Naive thymus-derived CD8-positive, alpha-beta T cell (primary cell): ENCODE results near the gene CCDC85C. TPM values are rescaled to one million over a fixed set of nuclear protein-coding genes. Genes with fewer than 3 reads are reported as not detected.
A peak's percentile ranks its signal among the peaks of the same experiment; 100 is the strongest.

Experiments used
- ATAC-seq, 2 donors: fragments of 150-1000 bp; cut with Tn5 transposase in 1 of 2; sonication (Bioruptor Pico), chemical (Tn5 transposase) in 1 of 2; 1 replicate in 1 of 2; 2 replicates in 1 of 2; pipeline ENCODE4 v1.10.0; 2021; ENCODE audit warnings: mild to moderate bottlenecking in 2 of 2, moderate library complexity in 2 of 2
- POLR2A ChIA-PET: fragments of 350-600 bp; sonication (Branson Sonifier 250); formaldehyde crosslinking; loops from one replicate; lab custom pipeline; 2021; ENCODE audit warnings: antibody characterized with exemption; lab: Charles Lee
- DNase-seq, 10 donors: peaks; one replicate each; pipeline versions ENCODE4 v3.0.0 to v3.0.0-alpha.2; 2020 to 2022
- H3K27ac Mint-ChIP-seq, 10 donors: one replicate each; pipeline ENCODE4 v1.8.0; 2020 to 2022; ENCODE audit warnings: mild to moderate bottlenecking in 10 of 10, mixed read lengths in 10 of 10, moderate library complexity in 4 of 10, inconsistent platforms in 1 of 10
- H3K27me3 Mint-ChIP-seq, 5 donors: one replicate each; pipeline ENCODE4 v1.8.0; 2021 to 2022; ENCODE audit warnings: mixed read lengths in 5 of 5
- H3K36me3 Mint-ChIP-seq, 3 donors: one replicate each; pipeline ENCODE4 v1.8.0; 2020 to 2022; ENCODE audit warnings: mixed read lengths in 3 of 3, mild to moderate bottlenecking in 2 of 3, inconsistent platforms in 1 of 3
- H3K4me1 Mint-ChIP-seq, 4 donors: one replicate each; pipeline ENCODE4 v1.8.0; 2021 to 2022; ENCODE audit warnings: mixed read lengths in 4 of 4
- H3K4me3 Mint-ChIP-seq, 10 donors: one replicate each; pipeline ENCODE4 v1.8.0; 2020 to 2022; ENCODE audit warnings: mild to moderate bottlenecking in 10 of 10, mixed read lengths in 10 of 10, moderate library complexity in 6 of 10, inconsistent platforms in 1 of 10
- H3K9me3 Mint-ChIP-seq, 9 donors: one replicate each; pipeline ENCODE4 v1.8.0; 2020 to 2022; ENCODE audit warnings: mixed read lengths in 9 of 9, mild to moderate bottlenecking in 3 of 9, inconsistent platforms in 1 of 9, moderate library complexity in 1 of 9
- polyA plus RNA-seq, 3 donors: library from polyadenylated mRNA; unstranded; fragments of 300-500 nt; fragmentation: Illumina TruSeq; gene quantifications; one replicate each; pipeline ENCODE4 v1.2.3, GENCODE V29; 2021
- total RNA-seq, 8 experiments: library from RNA in 2 of 8; stranded (reverse) in 2 of 8; gene quantifications; one replicate each; pipeline ENCODE4 v1.2.3 and lab custom pipeline; 2021 to 2026

The CCDC85C gene
- total and polyA plus RNA-seq, 5 experiments from 2014 or later, result 0.67 to 10.1 (median 1.4) TPM

GRCh38 chr14:99611646-99612045 lies 7.6 kb upstream of the CCDC85C start:
- peaks cover 0 to 10% (median 4%) of the 10 kb centered on the region in 4 donors for H3K4me1 Mint-ChIP-seq
- POLR2A ChIA-PET, result no interaction called here
- no peak for ATAC-seq

GRCh38 chr14:99609245-99610170 lies 5.5 kb upstream of the CCDC85C start:
- Mint-ChIP-seq H3K4me1 (peaks cover 9 to 20% (median 10%) of the 10 kb centered on the region in 4 donors), H3K9me3 (no peaks in the 10 kb centered on the region), H3K36me3 (no peaks in the 10 kb centered on the region), H3K27me3 (peaks cover 0 to 2% (median 0%) of the 10 kb centered on the region in 5 donors), H3K27ac (peak overlapping the region in 3 of 10 donors; percentile 24 to 43 (median 38)), H3K4me3 (no peak overlapping the region)
- ATAC-seq (no peak), DNase-seq (no peak)
- POLR2A ChIA-PET, result no interaction called here

More at GRCh38 chr14:99611646-99612045, 7.6 kb upstream of the CCDC85C start:
- H3K27me3 Mint-ChIP-seq, result peaks cover 1 to 12% (median 6%) of the 10 kb centered on the region in 5 donors
- peak overlapping the region in 1 of 10 donors; percentile 60 for H3K27ac Mint-ChIP-seq
- H3K4me3 Mint-ChIP-seq, result no peak overlapping the region
- no peaks in the 10 kb centered on the region for H3K9me3 Mint-ChIP-seq
- DNase-seq, result no peak
- H3K36me3 Mint-ChIP-seq, result no peaks in the 10 kb centered on the region

- Mint-ChIP-seq H3K4me1 (peaks cover 9 to 20% (median 10%) of the 10 kb centered on the region in 4 donors), H3K9me3 (no peaks in the 10 kb centered on the region), H3K36me3 (no peaks in the 10 kb centered on the region), H3K4me3 (no peak overlapping the region), H3K27me3 (no peaks in the 10 kb centered on the region), H3K27ac (no peak overlapping the region)
- DNase-seq, result no peak
- ATAC-seq, result no peak
- POLR2A ChIA-PET, result no interaction called here
These were observed 4.6 kb upstream of the CCDC85C start for GRCh38 chr14:99608591-99608990.

- Mint-ChIP-seq H3K9me3 (no peaks in the 10 kb centered on the region), H3K27ac (peak overlapping the region in 4 of 10 donors; percentile 28 to 93 (median 36)), H3K36me3 (no peaks in the 10 kb centered on the region), H3K27me3 (peaks cover 0 to 5% (median 0%) of the 10 kb centered on the region in 5 donors), H3K4me1 (peaks cover 17 to 33% (median 22%) of the 10 kb centered on the region in 4 donors), H3K4me3 (peak overlapping the region in 4 of 10 donors; percentile 18 to 54 (median 32))
- POLR2A ChIA-PET, result interaction anchor here (3.3 to 3.6 kb wide), 2 partner anchors 81 to 125 kb away, joined by 17 to 27 read pairs; partner anchors contain the start of genes CCNK and SETD3
- DNase-seq (no peak), ATAC-seq (no peak)
These were observed 2.4 kb upstream of the CCDC85C start for GRCh38 chr14:99606359-99606758.

DNA sequence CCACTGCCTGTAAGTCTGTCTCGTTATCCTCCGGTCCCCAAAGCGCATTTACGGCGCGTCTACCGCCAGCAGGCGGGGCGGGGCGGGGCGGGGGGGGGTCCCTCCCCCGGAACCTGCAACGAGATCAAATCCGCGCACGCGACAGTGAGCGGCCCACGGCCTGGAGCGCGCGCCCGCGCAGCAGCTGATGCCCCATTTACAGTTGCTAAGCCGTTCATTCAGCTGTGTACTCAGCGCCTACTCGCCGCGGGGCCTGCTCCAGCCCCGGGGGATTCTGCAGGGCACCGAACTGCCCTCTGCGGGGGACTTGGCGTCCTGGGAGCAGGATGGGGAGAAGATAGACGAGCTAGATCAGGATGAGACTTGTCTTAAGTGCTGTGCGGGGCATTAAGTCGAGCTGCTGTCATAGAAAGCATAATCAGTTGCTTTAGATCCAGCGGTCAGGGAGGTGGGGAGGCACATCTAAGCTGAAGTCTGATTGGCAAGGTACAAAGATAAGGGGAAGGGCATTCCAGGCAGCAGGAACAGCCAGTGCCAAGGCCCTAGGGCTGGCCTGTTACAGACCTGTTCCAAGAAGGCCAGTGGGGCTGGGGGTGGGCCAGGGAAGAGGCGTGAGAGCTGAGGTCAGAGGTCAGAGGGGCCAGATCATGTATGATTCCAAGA lies 1.4 kb upstream of the CCDC85C start:
- ATAC-seq (peak; percentile 17 to 33), DNase-seq (peak; percentile 65 to 89 (median 78))
- H3K9me3 Mint-ChIP-seq, result no peaks in the 10 kb centered on the region
- H3K4me1 Mint-ChIP-seq, result peaks cover 23 to 42% (median 29%) of the 10 kb centered on the region in 4 donors
- POLR2A ChIA-PET, result interaction anchor here (0.6 to 3.6 kb wide), 5 partner anchors 79 to 619 kb away, joined by 3 to 27 read pairs (median 10); partner anchors contain the start of genes CCNK, CYP46A1 and SETD3
- peak overlapping the region; percentile 89 to 97 (median 94) for H3K4me3 Mint-ChIP-seq
- H3K27ac Mint-ChIP-seq, result peak overlapping the region; percentile 81 to 98 (median 94)
- H3K36me3 Mint-ChIP-seq, result no peaks in the 10 kb centered on the region
- peaks cover 0 to 5% (median 0%) of the 10 kb centered on the region in 5 donors for H3K27me3 Mint-ChIP-seq

GRCh38 chr14:99604766-99605298 lies 825 bp upstream of the CCDC85C start:
- DNase-seq, result peak in 3 of 10 donors; percentile 21 to 33 (median 31)
- H3K36me3 Mint-ChIP-seq, result no peaks in the 10 kb centered on the region
- H3K27ac Mint-ChIP-seq, result peak overlapping the region in 9 of 10 donors; percentile 54 to 98 (median 94)
- peaks cover 23 to 44% (median 31%) of the 10 kb centered on the region in 4 donors for H3K4me1 Mint-ChIP-seq
- H3K9me3 Mint-ChIP-seq, result no peaks in the 10 kb centered on the region
- H3K27me3 Mint-ChIP-seq, result peaks cover 0 to 5% (median 0%) of the 10 kb centered on the region in 5 donors
- ATAC-seq, result peak; percentile 29 to 35
- POLR2A ChIA-PET, result interaction anchor here (0.6 to 3.6 kb wide), 8 partner anchors 16 to 620 kb away, joined by 3 to 27 read pairs (median 4); partner anchors contain the start of genes CCNK, CYP46A1, EVL and SETD3
- peak overlapping the region; percentile 89 to 97 (median 94) for H3K4me3 Mint-ChIP-seq

- Mint-ChIP-seq H3K36me3 (no peaks in the 10 kb centered on the region), H3K27me3 (peaks cover 0 to 5% (median 0%) of the 10 kb centered on the region in 5 donors), H3K27ac (peak overlapping the region in 8 of 10 donors; percentile 54 to 94 (median 92)), H3K4me3 (peak overlapping the region; percentile 84 to 97 (median 93)), H3K9me3 (no peaks in the 10 kb centered on the region), H3K4me1 (peaks cover 20 to 39% (median 31%) of the 10 kb centered on the region in 4 donors)
- ATAC-seq (peak; percentile 86 to 91), DNase-seq (peak; percentile 90 to 99 (median 96))
- POLR2A ChIA-PET, result interaction anchor here (0.7 to 3.6 kb wide), 8 partner anchors 9 to 620 kb away, joined by 3 to 27 read pairs (median 6); partner anchors contain the start of genes CCNK, CYP46A1, EVL and SETD3
These were observed 315 bp upstream of the CCDC85C start for GRCh38 chr14:99604278-99604765.

GRCh38 chr14:99602788-99603415 lies 1.1 kb downstream of the CCDC85C start:
- H3K27me3 Mint-ChIP-seq, result peaks cover 0 to 5% (median 0%) of the 10 kb centered on the region in 5 donors
- peak overlapping the region; percentile 56 to 79 (median 72) for H3K4me3 Mint-ChIP-seq
- peak overlapping the region in 4 of 10 donors; percentile 60 to 79 (median 70) for H3K27ac Mint-ChIP-seq
- ATAC-seq, result no peak
- H3K36me3 Mint-ChIP-seq, result no peaks in the 10 kb centered on the region
- H3K4me1 Mint-ChIP-seq, result peaks cover 22 to 39% (median 31%) of the 10 kb centered on the region in 4 donors
- DNase-seq, result peak in 2 of 10 donors; percentile 6 to 7
- POLR2A ChIA-PET, result interaction anchor here (1.1 to 3.6 kb wide), 5 partner anchors 8 to 462 kb away, joined by 3 to 27 read pairs (median 7); partner anchors contain the start of genes CCNK, EVL and SETD3
- no peaks in the 10 kb centered on the region for H3K9me3 Mint-ChIP-seq

- H3K9me3 Mint-ChIP-seq, result no peaks in the 10 kb centered on the region
- peak overlapping the region; percentile 56 to 79 (median 74) for H3K4me3 Mint-ChIP-seq
- H3K27me3 Mint-ChIP-seq, result peaks cover 0 to 5% (median 0%) of the 10 kb centered on the region in 5 donors
- peaks cover 23 to 45% (median 31%) of the 10 kb centered on the region in 4 donors for H3K4me1 Mint-ChIP-seq
- no peak for ATAC-seq
- DNase-seq, result peak in 1 of 10 donors; percentile 12
- peak overlapping the region in 6 of 10 donors; percentile 31 to 79 (median 62) for H3K27ac Mint-ChIP-seq
- no peaks in the 10 kb centered on the region for H3K36me3 Mint-ChIP-seq
- POLR2A ChIA-PET, result interaction anchor here (1.1 to 1.7 kb wide), 2 partner anchors 7 to 121 kb away, joined by 3 to 7 read pairs; partner anchors contain the start of genes CCNK and SETD3
These were observed 1.8 kb downstream of the CCDC85C start for GRCh38 chr14:99602054-99602787.

- H3K27me3 Mint-ChIP-seq, result peaks cover 0 to 5% (median 0%) of the 10 kb centered on the region in 5 donors
- ATAC-seq (no peak), DNase-seq (no peak)
- POLR2A ChIA-PET, result no interaction called here
- peaks cover 23 to 45% (median 30%) of the 10 kb centered on the region in 4 donors for H3K4me1 Mint-ChIP-seq
- H3K27ac Mint-ChIP-seq, result peak overlapping the region in 3 of 10 donors; percentile 43 to 68 (median 56)
- H3K4me3 Mint-ChIP-seq, result peak overlapping the region in 9 of 10 donors; percentile 28 to 79 (median 70)
- no peaks in the 10 kb centered on the region for H3K9me3 Mint-ChIP-seq
- no peaks in the 10 kb centered on the region for H3K36me3 Mint-ChIP-seq
These were observed 2.6 kb downstream of the CCDC85C start for GRCh38 chr14:99601361-99601831.
